Neural cell (in vitro differentiated cells): ENCODE data around the gene ZC3H14. TPM values are rescaled to one million over a fixed set of nuclear protein-coding genes. Genes with fewer than 3 reads are reported as not detected.

Source experiments
- H2AFZ ChIP-seq: fragments of 200-600, 300-800 bp; sonication (generic), shearing (Covaris generic); 2 replicates; pipeline ENCODE4 v1.6.0; 2014; ENCODE audit warnings: low read depth, mild to moderate bottlenecking, antibody characterized with exemption, low read length, moderate library complexity
- H3F3A ChIP-seq: fragments of 200-600 bp; shearing (Covaris generic); 2 replicates; pipeline ENCODE4 v1.6.1; 2016; ENCODE audit warnings: mild to moderate bottlenecking, moderate library complexity, mixed read lengths, antibody characterized with exemption, low read length; ENCODE audit not compliant: insufficient read depth, poor library complexity, severe bottlenecking
- H3K27ac ChIP-seq: fragments of 200-600, 300-800 bp; sonication (generic), shearing (Covaris generic); 2 replicates; pipeline ENCODE4 v1.5.1; 2014; ENCODE audit warnings: mild to moderate bottlenecking, low read length, moderate library complexity
- H3K27me3 ChIP-seq: fragments of 300-800, 200-600 bp; sonication (generic), shearing (Covaris generic); 2 replicates; pipeline ENCODE4 v1.6.0; 2014; ENCODE audit warnings: mild to moderate bottlenecking, low read depth, low read length, moderate library complexity; ENCODE audit not compliant: insufficient read depth
- H3K36me3 ChIP-seq: fragments of 300-800, 200-600 bp; sonication (generic), shearing (Covaris generic); 2 replicates; pipeline ENCODE4 v1.5.1; 2014; ENCODE audit warnings: mild to moderate bottlenecking, antibody characterized with exemption, low read length, moderate library complexity; ENCODE audit not compliant: insufficient read depth
- H3K4me2 ChIP-seq: fragments of 300-800, 200-600 bp; sonication (generic), shearing (Covaris generic); 2 replicates; pipeline ENCODE4 v1.6.0; 2014; ENCODE audit warnings: mild to moderate bottlenecking, low read length
- H3K4me3 ChIP-seq: fragments of 300-800, 200-600 bp; sonication (generic), shearing (Covaris generic); 2 replicates; pipeline ENCODE4 v1.5.1; 2014; ENCODE audit warnings: mild to moderate bottlenecking, low read length, moderate library complexity
- H3K79me2 ChIP-seq: fragments of 200-600 bp; shearing (Covaris generic); replicated peaks from 2 replicates; pipeline ENCODE4 v1.6.0; 2014; ENCODE audit warnings: mild to moderate bottlenecking, low read length, moderate library complexity; ENCODE audit not compliant: insufficient read depth
- H3K9ac ChIP-seq: fragments of 300-800, 200-600 bp; sonication (generic), shearing (Covaris generic); 2 replicates; pipeline ENCODE4 v1.6.1; 2016; ENCODE audit warnings: mild to moderate bottlenecking, low read length, mixed read lengths
- H3K9me2 ChIP-seq: fragments of 200-600 bp; shearing (Covaris generic); 2 replicates; pipeline ENCODE4 v1.6.1; 2016; ENCODE audit warnings: mild to moderate bottlenecking, low read length, mixed read lengths; ENCODE audit not compliant: insufficient read depth
- H3K9me3 ChIP-seq: fragments of 200-600, 300-800 bp; sonication (generic), shearing (Covaris generic); 2 replicates; pipeline ENCODE4 v1.6.1; 2016; ENCODE audit warnings: mild to moderate bottlenecking, mixed run types, low read length, moderate library complexity, mixed read lengths
- H4K20me1 ChIP-seq: fragments of 200-600 bp; shearing (Covaris generic); 2 replicates; pipeline ENCODE4 v1.6.1; 2016; ENCODE audit warnings: mild to moderate bottlenecking, mixed run types; ENCODE audit not compliant: insufficient read depth
- EP300 ChIP-seq: fragments of 450-650 bp; conservative IDR thresholded peaks from 2 replicates; pipeline ENCODE4 v1.6.1; 2014; ENCODE audit warnings: antibody characterized with exemption, mild to moderate bottlenecking, moderate library complexity; ENCODE audit not compliant: poor library complexity, severe bottlenecking
- EZH2 ChIP-seq: fragments of 200-600, 300-800 bp; shearing (Covaris generic), sonication (generic); IDR thresholded peaks from 2 replicates; pipeline ENCODE4 v1.6.1; 2014; ENCODE audit warnings: antibody characterized with exemption, low read length, borderline replicate concordance, mild to moderate bottlenecking; ENCODE audit not compliant: insufficient read depth, poor library complexity, severe bottlenecking
- MXI1 ChIP-seq: fragments of 450-650 bp; conservative IDR thresholded peaks from 2 replicates; pipeline ENCODE4 v1.6.1; 2014; ENCODE audit warnings: antibody characterized with exemption, mild to moderate bottlenecking; ENCODE audit not compliant: poor library complexity, severe bottlenecking
- POLR2AphosphoS5 ChIP-seq: IDR thresholded peaks from 2 replicates; pipeline ENCODE4 v1.6.1; 2012
- RAD21 ChIP-seq: fragments of 450-650 bp; conservative IDR thresholded peaks from 2 replicates; pipeline ENCODE4 v1.6.1; 2014; ENCODE audit warnings: antibody characterized with exemption, mild to moderate bottlenecking, moderate library complexity
- SMC3 ChIP-seq: fragments of 450-650 bp; conservative IDR thresholded peaks from 2 replicates; pipeline ENCODE4 v1.6.1; 2014; ENCODE audit warnings: antibody characterized with exemption, mild to moderate bottlenecking, moderate library complexity; ENCODE audit not compliant: poor library complexity
- TAF1 ChIP-seq: IDR thresholded peaks from 2 replicates; pipeline ENCODE4 v1.6.1; 2012; ENCODE audit warnings: low read depth
- polyA plus RNA-seq: library from polyadenylated mRNA; depleted of rRNA; stranded (reverse); fragments of >200 nt; gene quantifications from 2 replicates; pipeline ENCODE4 v1.2.3, GENCODE V29; 2014
- TF ChIP-seq, protein P1 (sequence below): IDR thresholded peaks from 2 replicates; pipeline ENCODE4 v1.6.1; 2012; ENCODE audit warnings: borderline replicate concordance
- TF ChIP-seq, protein P2 (sequence below): fragments of 450-650 bp; IDR thresholded peaks from 2 replicates; pipeline ENCODE4 v1.5.1; 2014; ENCODE audit warnings: antibody characterized with exemption, mild to moderate bottlenecking, moderate library complexity; ENCODE audit not compliant: poor library complexity, severe bottlenecking

ZC3H14 gene
- polyA plus RNA-seq, 1 donor from 2014 or later: 70.5 TPM

DNA sequence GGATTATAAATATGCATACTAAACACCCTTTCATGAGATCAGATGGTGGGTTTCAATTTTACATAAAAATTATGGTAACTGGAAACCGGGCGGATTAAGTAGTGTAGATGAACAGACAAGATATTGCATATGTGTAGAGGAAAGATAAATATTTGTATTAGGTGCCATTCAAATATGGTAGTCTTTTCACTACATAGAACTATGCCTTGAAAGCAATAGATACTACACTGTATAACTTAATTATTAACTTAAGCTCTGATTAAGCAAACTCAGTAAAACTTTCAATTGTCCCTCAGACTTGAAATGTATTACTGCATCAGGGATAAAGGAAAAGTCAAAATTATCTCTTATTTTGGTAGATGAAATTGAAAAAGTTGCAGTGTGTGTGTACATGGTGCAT is 10.0 kb upstream of the ZC3H14 start:
- H3K79me2 ChIP-seq: peaks cover 25% of the 10 kb centered on the region
- H3K9ac ChIP-seq: no peak overlapping the region
- H3K4me3 ChIP-seq: no peak overlapping the region

DNA sequence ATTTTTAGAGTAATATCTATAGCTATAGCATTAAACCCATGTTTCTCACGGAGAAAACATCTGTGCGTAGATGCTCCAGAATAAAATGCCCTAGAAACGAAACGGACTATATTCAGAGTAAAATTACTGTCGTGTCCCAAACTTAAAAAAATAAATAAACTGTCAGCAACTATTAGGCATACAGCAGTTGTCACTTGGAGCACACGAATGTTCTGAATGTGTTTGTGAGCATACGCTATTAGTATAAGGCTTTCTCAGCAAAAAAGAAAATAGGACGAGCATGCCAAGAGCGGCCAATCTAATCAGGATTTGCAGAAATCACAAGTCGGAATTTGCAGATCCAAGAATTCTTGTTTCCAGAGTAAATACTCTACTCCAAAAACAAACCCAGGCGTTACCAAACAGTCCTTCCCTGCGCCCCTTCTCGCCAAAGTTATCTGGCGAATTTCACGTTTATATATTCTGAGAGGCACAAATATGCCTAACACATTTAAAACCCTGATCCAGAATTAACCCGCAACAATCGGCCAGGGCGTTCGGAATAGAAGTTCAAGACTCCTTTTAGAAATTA is 8.9 kb upstream of the ZC3H14 start:
- Histone ChIP-seq H3F3A (no peaks in the 10 kb centered on the region), H3K36me3 (no peaks in the 10 kb centered on the region), H3K9ac (peak overlapping the region; percentile 79), H4K20me1 (no peaks in the 10 kb centered on the region), H3K27me3 (no peaks in the 10 kb centered on the region), H2AFZ (peak overlapping the region; percentile 42), H3K4me2 (peak overlapping the region; percentile 87), H3K9me3 (no peaks in the 10 kb centered on the region), H3K79me2 (peaks cover 25% of the 10 kb centered on the region), H3K9me2 (no peaks in the 10 kb centered on the region), H3K27ac (no peak overlapping the region), H3K4me3 (peak overlapping the region; percentile 69)
- TF ChIP-seq MXI1: no peak
- TF ChIP-seq SMC3: no peak
- TF ChIP-seq EP300: no peak
- no peak for TF ChIP-seq POLR2AphosphoS5
- no peak for TF ChIP-seq RAD21
- TF ChIP-seq TAF1: no peak
- TF ChIP-seq, protein P1, sequence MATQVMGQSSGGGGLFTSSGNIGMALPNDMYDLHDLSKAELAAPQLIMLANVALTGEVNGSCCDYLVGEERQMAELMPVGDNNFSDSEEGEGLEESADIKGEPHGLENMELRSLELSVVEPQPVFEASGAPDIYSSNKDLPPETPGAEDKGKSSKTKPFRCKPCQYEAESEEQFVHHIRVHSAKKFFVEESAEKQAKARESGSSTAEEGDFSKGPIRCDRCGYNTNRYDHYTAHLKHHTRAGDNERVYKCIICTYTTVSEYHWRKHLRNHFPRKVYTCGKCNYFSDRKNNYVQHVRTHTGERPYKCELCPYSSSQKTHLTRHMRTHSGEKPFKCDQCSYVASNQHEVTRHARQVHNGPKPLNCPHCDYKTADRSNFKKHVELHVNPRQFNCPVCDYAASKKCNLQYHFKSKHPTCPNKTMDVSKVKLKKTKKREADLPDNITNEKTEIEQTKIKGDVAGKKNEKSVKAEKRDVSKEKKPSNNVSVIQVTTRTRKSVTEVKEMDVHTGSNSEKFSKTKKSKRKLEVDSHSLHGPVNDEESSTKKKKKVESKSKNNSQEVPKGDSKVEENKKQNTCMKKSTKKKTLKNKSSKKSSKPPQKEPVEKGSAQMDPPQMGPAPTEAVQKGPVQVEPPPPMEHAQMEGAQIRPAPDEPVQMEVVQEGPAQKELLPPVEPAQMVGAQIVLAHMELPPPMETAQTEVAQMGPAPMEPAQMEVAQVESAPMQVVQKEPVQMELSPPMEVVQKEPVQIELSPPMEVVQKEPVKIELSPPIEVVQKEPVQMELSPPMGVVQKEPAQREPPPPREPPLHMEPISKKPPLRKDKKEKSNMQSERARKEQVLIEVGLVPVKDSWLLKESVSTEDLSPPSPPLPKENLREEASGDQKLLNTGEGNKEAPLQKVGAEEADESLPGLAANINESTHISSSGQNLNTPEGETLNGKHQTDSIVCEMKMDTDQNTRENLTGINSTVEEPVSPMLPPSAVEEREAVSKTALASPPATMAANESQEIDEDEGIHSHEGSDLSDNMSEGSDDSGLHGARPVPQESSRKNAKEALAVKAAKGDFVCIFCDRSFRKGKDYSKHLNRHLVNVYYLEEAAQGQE: no peak
- TF ChIP-seq EZH2: no peak
- TF ChIP-seq, protein P2, sequence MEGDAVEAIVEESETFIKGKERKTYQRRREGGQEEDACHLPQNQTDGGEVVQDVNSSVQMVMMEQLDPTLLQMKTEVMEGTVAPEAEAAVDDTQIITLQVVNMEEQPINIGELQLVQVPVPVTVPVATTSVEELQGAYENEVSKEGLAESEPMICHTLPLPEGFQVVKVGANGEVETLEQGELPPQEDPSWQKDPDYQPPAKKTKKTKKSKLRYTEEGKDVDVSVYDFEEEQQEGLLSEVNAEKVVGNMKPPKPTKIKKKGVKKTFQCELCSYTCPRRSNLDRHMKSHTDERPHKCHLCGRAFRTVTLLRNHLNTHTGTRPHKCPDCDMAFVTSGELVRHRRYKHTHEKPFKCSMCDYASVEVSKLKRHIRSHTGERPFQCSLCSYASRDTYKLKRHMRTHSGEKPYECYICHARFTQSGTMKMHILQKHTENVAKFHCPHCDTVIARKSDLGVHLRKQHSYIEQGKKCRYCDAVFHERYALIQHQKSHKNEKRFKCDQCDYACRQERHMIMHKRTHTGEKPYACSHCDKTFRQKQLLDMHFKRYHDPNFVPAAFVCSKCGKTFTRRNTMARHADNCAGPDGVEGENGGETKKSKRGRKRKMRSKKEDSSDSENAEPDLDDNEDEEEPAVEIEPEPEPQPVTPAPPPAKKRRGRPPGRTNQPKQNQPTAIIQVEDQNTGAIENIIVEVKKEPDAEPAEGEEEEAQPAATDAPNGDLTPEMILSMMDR: no peak

More for the DNA sequence above, 10.0 kb upstream of the ZC3H14 start:
- no peaks in the 10 kb centered on the region for H3K27me3 ChIP-seq
- no peak overlapping the region for H3K27ac ChIP-seq
- no peaks in the 10 kb centered on the region for H3K9me3 ChIP-seq
- H2AFZ ChIP-seq: no peak overlapping the region
- H3K9me2 ChIP-seq: no peaks in the 10 kb centered on the region
- TF ChIP-seq MXI1 (no peak), EP300 (no peak), SMC3 (no peak), RAD21 (no peak), POLR2AphosphoS5 (no peak), TAF1 (no peak), EZH2 (no peak)
- TF ChIP-seq, protein P2: no peak
- TF ChIP-seq, protein P1: no peak
- peak overlapping the region; percentile 87 for H3K4me2 ChIP-seq
- H3K36me3 ChIP-seq: no peaks in the 10 kb centered on the region
- no peaks in the 10 kb centered on the region for H3F3A ChIP-seq
- H4K20me1 ChIP-seq: no peaks in the 10 kb centered on the region
